H1 (cell line): ENCODE results near the gene VIPR2. TPM values are rescaled to one million over a fixed set of nuclear protein-coding genes. Genes with fewer than 3 reads are reported as not detected.

Source experiments
- CTCF ChIA-PET: fragments of 300-600 bp; sonication (Branson Sonifier 250); formaldehyde crosslinking; loops from one replicate; lab custom pipeline; 2021; ENCODE audit not compliant: partially characterized antibody; lab: Charles Lee
- POLR2A ChIA-PET: fragments of 300-600 bp; sonication (Branson Sonifier 250); formaldehyde crosslinking; loops from one replicate; lab custom pipeline; 2021; ENCODE audit warnings: inconsistent platforms; ENCODE audit not compliant: partially characterized antibody; lab: Charles Lee
- DNase-seq, 2 experiments: peaks; one replicate each; pipeline versions ENCODE4 v3.0.0 to v3.0.0-alpha.2; 2010 to 2022; ENCODE audit warnings: low spot score in 2 of 2, low read depth in 1 of 2, mixed read lengths in 1 of 2
- FAIRE-seq: peaks from 2 replicates; lab custom pipeline; 2011; peaks lifted over from hg19 to GRCh38; lab: Jason Lieb, UNC
- H2AFZ ChIP-seq: 2 replicates; pipeline ENCODE4 v1.8.1; 2012; ENCODE audit warnings: low read length, inconsistent platforms
- H2AK5ac ChIP-seq: 2 replicates; pipeline ENCODE4 v1.6.1; 2013; ENCODE audit warnings: low read depth, low read length
- H2BK120ac ChIP-seq: replicated peaks from 2 replicates; pipeline ENCODE3; 2013; ENCODE audit warnings: low read depth, low read length, inconsistent platforms
- H2BK12ac ChIP-seq: 2 replicates; pipeline ENCODE4 v1.6.1; 2013; ENCODE audit warnings: low read depth, low read length
- H2BK15ac ChIP-seq: 2 replicates; pipeline ENCODE4 v1.6.1; 2013; ENCODE audit warnings: low read length
- H2BK20ac ChIP-seq: 2 replicates; pipeline ENCODE4 v1.6.1; 2013; ENCODE audit warnings: low read length
- H2BK5ac ChIP-seq: 2 replicates; pipeline ENCODE4 v1.6.1; 2013; ENCODE audit warnings: low read depth, low read length
- H3K14ac ChIP-seq: 2 replicates; pipeline ENCODE4 v1.6.1; 2013; ENCODE audit warnings: inconsistent platforms; ENCODE audit not compliant: insufficient read length
- H3K18ac ChIP-seq: 2 replicates; pipeline ENCODE4 v1.6.1; 2013; ENCODE audit warnings: low read length; ENCODE audit errors: extremely low read depth
- H3K23ac ChIP-seq: 2 replicates; pipeline ENCODE4 v1.6.1; 2013; ENCODE audit warnings: inconsistent platforms; ENCODE audit not compliant: insufficient read length
- H3K23me2 ChIP-seq: 2 replicates; pipeline ENCODE4 v1.6.1; 2013; ENCODE audit warnings: low read depth, low read length
- H3K27ac ChIP-seq: 2 replicates; pipeline ENCODE4 v1.6.1; 2011; ENCODE audit warnings: low read depth, low read length, inconsistent platforms
- H3K27me3 ChIP-seq, 4 experiments: replicated peaks in 1 of 4; 1 replicate in 1 of 4; 2 replicates in 3 of 4; pipeline versions ENCODE4 v1.6.1 to v1.8.1; 2011 to 2013; ENCODE audit warnings: low read length in 3 of 4, mild to moderate bottlenecking in 3 of 4, inconsistent platforms in 2 of 4, mixed read lengths in 2 of 4, moderate library complexity in 1 of 4; ENCODE audit not compliant: control insufficient read depth in 3 of 4, insufficient read depth in 3 of 4; ENCODE audit errors: extremely low read depth in 1 of 4
- H3K36me3 ChIP-seq, 4 experiments: 2 replicates each; pipeline versions ENCODE4 v1.6.1 to v1.8.1; 2011 to 2013; ENCODE audit warnings: mild to moderate bottlenecking in 4 of 4, low read length in 3 of 4, moderate library complexity in 2 of 4, control low read depth in 1 of 4, inconsistent platforms in 1 of 4; ENCODE audit not compliant: insufficient read depth in 4 of 4, control insufficient read depth in 2 of 4
- H3K4ac ChIP-seq: replicated peaks from 2 replicates; pipeline ENCODE3; 2013; ENCODE audit warnings: low read length, low read depth, mixed read lengths, inconsistent platforms; ENCODE audit not compliant: insufficient read length
- H3K4me1 ChIP-seq, 4 experiments: replicated peaks in 1 of 4; 1 replicate in 1 of 4; 2 replicates in 3 of 4; pipeline versions ENCODE4 v1.6.1 to v1.8.1; 2011 to 2013; ENCODE audit warnings: low read length in 3 of 4, inconsistent platforms in 2 of 4, mixed read lengths in 1 of 4; ENCODE audit not compliant: insufficient read depth in 4 of 4, control insufficient read depth in 3 of 4
- H3K4me2 ChIP-seq, 2 experiments: 2 replicates each; pipeline versions ENCODE4 v1.6.1 to v1.8.1; 2011 to 2013; ENCODE audit warnings: low read depth in 2 of 2, low read length in 2 of 2, control low read depth in 1 of 2, inconsistent platforms in 1 of 2, mild to moderate bottlenecking in 1 of 2; ENCODE audit not compliant: insufficient read depth in 1 of 2
- H3K4me3 ChIP-seq, 4 experiments: fragments of 200-600, 300-600 bp in 1 of 4; sonication (generic), shearing (Covaris generic), sonication (Bioruptor Twin) in 1 of 4; 2 replicates each; pipeline versions ENCODE4 v1.5.1 to v1.8.1; 2011 to 2016; ENCODE audit warnings: low read length in 4 of 4, low read depth in 3 of 4, control low read depth in 2 of 4, inconsistent platforms in 2 of 4, mild to moderate bottlenecking in 2 of 4, mixed read lengths in 1 of 4, moderate library complexity in 1 of 4; ENCODE audit not compliant: insufficient read depth in 2 of 4; ENCODE audit errors: extremely low read depth in 1 of 4
- H3K56ac ChIP-seq: replicated peaks from 2 replicates; pipeline ENCODE3; 2013; ENCODE audit warnings: low read depth, mild to moderate bottlenecking, mixed read lengths, low read length, inconsistent platforms; ENCODE audit not compliant: insufficient read length
- H3K79me1 ChIP-seq: 2 replicates; pipeline ENCODE4 v1.6.1; 2013; ENCODE audit warnings: low read depth, low read length, control low read depth
- H3K79me2 ChIP-seq, 2 experiments: 2 replicates each; pipeline versions ENCODE4 v1.6.1 to v1.8.1; 2012 to 2013; ENCODE audit warnings: low read length in 2 of 2, mild to moderate bottlenecking in 2 of 2, inconsistent platforms in 1 of 2; ENCODE audit not compliant: insufficient read depth in 2 of 2, control insufficient read depth in 1 of 2
- H3K9ac ChIP-seq, 4 experiments: replicated peaks in 1 of 4; 1 replicate in 1 of 4; 2 replicates in 3 of 4; pipeline versions ENCODE4 v1.6.1 to v1.8.1; 2011 to 2013; ENCODE audit warnings: low read depth in 3 of 4, low read length in 3 of 4, control low read depth in 2 of 4, mild to moderate bottlenecking in 2 of 4, moderate library complexity in 2 of 4, inconsistent platforms in 1 of 4; ENCODE audit errors: extremely low read depth in 1 of 4
- H3K9me3 ChIP-seq, 2 experiments: 2 replicates each; pipeline versions ENCODE4 v1.6.1 to v1.8.1; 2012 to 2013; ENCODE audit warnings: mild to moderate bottlenecking in 2 of 2, moderate library complexity in 2 of 2, control low read depth in 1 of 2, inconsistent platforms in 1 of 2, low read depth in 1 of 2, low read length in 1 of 2, mixed read lengths in 1 of 2; ENCODE audit not compliant: insufficient read depth in 2 of 2
- H4K20me1 ChIP-seq, 2 experiments: replicated peaks in 1 of 2; 2 replicates each; pipeline versions ENCODE3 to v1.8.1; 2011 to 2013; ENCODE audit warnings: inconsistent platforms in 2 of 2, low read length in 2 of 2, mild to moderate bottlenecking in 1 of 2; ENCODE audit not compliant: insufficient read depth in 2 of 2, control insufficient read depth in 1 of 2
- H4K5ac ChIP-seq: 2 replicates; pipeline ENCODE4 v1.6.1; 2013; ENCODE audit warnings: low read length, low read depth, mixed read lengths, inconsistent platforms; ENCODE audit not compliant: insufficient read length
- H4K8ac ChIP-seq: 2 replicates; pipeline ENCODE4 v1.8.0; 2013; ENCODE audit warnings: mild to moderate bottlenecking, moderate library complexity, low read length, inconsistent platforms; ENCODE audit not compliant: insufficient read depth; ENCODE audit errors: extremely low read depth
- H4K91ac ChIP-seq: replicated peaks from 2 replicates; pipeline ENCODE3; 2013; ENCODE audit warnings: low read length, mixed read lengths, inconsistent platforms; ENCODE audit not compliant: insufficient read length
- MAX ChIP-seq: IDR thresholded peaks from 2 replicates; pipeline ENCODE4 v1.6.1; 2012; ENCODE audit warnings: inconsistent platforms
- RAD21 ChIP-seq, 2 experiments: IDR thresholded peaks in 1 of 2; conservative IDR thresholded peaks in 1 of 2; 2 replicates each; pipeline ENCODE4 v1.6.1; 2011; ENCODE audit warnings: low read depth in 2 of 2, low read length in 2 of 2, improper control_type of control experiment in 1 of 2, inconsistent platforms in 1 of 2, mild to moderate bottlenecking in 1 of 2, moderate library complexity in 1 of 2
- SIN3A ChIP-seq, 2 experiments: IDR thresholded peaks in 1 of 2; conservative IDR thresholded peaks in 1 of 2; 2 replicates each; pipeline ENCODE4 v1.6.1; 2011 to 2012; ENCODE audit warnings: low read length in 2 of 2, improper control_type of control experiment in 1 of 2, low read depth in 1 of 2, mild to moderate bottlenecking in 1 of 2
- SP1 ChIP-seq: IDR thresholded peaks from 2 replicates; pipeline ENCODE4 v1.6.1; 2011; ENCODE audit warnings: low read depth, low read length
- WGBS, 2 experiments: shearing (Covaris generic) in 1 of 2; methylation state at CpG; one replicate each; pipeline versions ENCODE4 v1.1.6 to v1.1.7; 2013 to 2015; ENCODE audit warnings: low lambda C conversion rate in 2 of 2, mixed read lengths in 2 of 2, inconsistent platforms in 1 of 2, low coverage in 1 of 2, missing lambda C conversion rate in 1 of 2; ENCODE audit not compliant: insufficient replicate concordance in 2 of 2, insufficient coverage in 1 of 2, insufficient read length in 1 of 2; ENCODE audit errors: extremely low coverage in 1 of 2, missing lambda C conversion rate in 1 of 2; 5-methylcytosine and 5-hydroxymethylcytosine counted together
- polyA plus RNA-seq, 7 experiments: library from polyadenylated mRNA; depleted of rRNA in 3 of 7; stranded (reverse) in 5 of 7; unstranded in 2 of 7; fragments of >200 nt in 5 of 7; fragments of 200-250 nt in 2 of 7; gene quantifications; 1 replicate in 5 of 7; 2 replicates in 1 of 7; 4 replicates in 1 of 7; pipeline versions ENCODE4 v1.2.1 to v1.2.3, GENCODE V29; 2011 to 2013; ENCODE audit warnings: missing spikeins in 2 of 7, mixed read lengths in 2 of 7
- total RNA-seq: library from RNA; stranded (reverse); fragmentation: NEBNext Ultra II Directional; extraction: Animal tissue kit (Norgen Biotek cat#: 25700); gene quantifications from 2 replicates; pipeline ENCODE4 v1.2.1, GENCODE V29; 2021

Gene VIPR2
- total and polyA plus RNA-seq, 2 of the 8 experiments (the other 6 are each of a cell fraction or from before 2014, with no cell fraction given) = 2.4 to 6.3 TPM

- peaks cover 28 to 40% of the 10 kb centered on the region in 2 experiments for H3K9me3 ChIP-seq
- H3K4me2 ChIP-seq = no peak overlapping the region
- TF ChIP-seq RAD21 (IDR thresholded peaks at IDR 0.05 in 1 of 2, conservative IDR thresholded peaks at IDR 0.05 in 1 of 2; ENCODE audit: low read depth in 2 of 2, low read length in 2 of 2) (no peak), MAX (no peak), SP1 (no peak), SIN3A (conservative IDR thresholded peaks at IDR 0.05 in 1 of 2, IDR thresholded peaks at IDR 0.05 in 1 of 2; ENCODE audit: low read depth in 1 of 2, low read length in 2 of 2) (no peak)
These were observed 46.6 kb upstream of the VIPR2 start for GRCh38 chr7:159191236-159191635.

More at GRCh38 chr7:159191236-159191635, 46.6 kb upstream of the VIPR2 start:
- Histone ChIP-seq H3K36me3 (no peaks in the 10 kb centered on the region), H4K5ac (no peak overlapping the region), H3K56ac (no peak overlapping the region), H3K4me3 (no peak overlapping the region), H3K4me1 (no peaks in the 10 kb centered on the region), H3K18ac (no peak overlapping the region), H3K27me3 (no peaks in the 10 kb centered on the region), H3K9ac (no peak overlapping the region), H2BK12ac (no peak overlapping the region), H3K23me2 (no peaks in the 10 kb centered on the region; the same call in 1 of the 2 replicates), H2AFZ (no peak overlapping the region), H4K91ac (no peak overlapping the region), H2AK5ac (no peak overlapping the region), H2BK120ac (no peak overlapping the region), H3K27ac (no peak overlapping the region), H3K79me1 (no peaks in the 10 kb centered on the region), H2BK15ac (no peak overlapping the region), H4K20me1 (no peaks in the 10 kb centered on the region), H3K4ac (no peak overlapping the region), H2BK5ac (no peak overlapping the region), H3K79me2 (no peaks in the 10 kb centered on the region), H2BK20ac (no peak overlapping the region), H4K8ac (no peak overlapping the region), H3K14ac (no peak overlapping the region), H3K23ac (no peak overlapping the region)
- CTCF ChIA-PET = no interaction called here
- POLR2A ChIA-PET = no interaction called here
- WGBS, 2 experiments = 81% methylated on average over 11 of the region's 11 CpGs; no CpG with 5 or more reads in 1 of the 2 experiments
- FAIRE-seq = no peak
- no peak for DNase-seq
